Suprapubic skin (tissue), 4 donors: ENCODE data around the gene LRMDA. TPM values are rescaled to one million over a fixed set of nuclear protein-coding genes. Genes with fewer than 3 reads are reported as not detected.

ENCODE experiments used
- DNase-seq, 2 donors: peaks; one replicate each; pipeline ENCODE4 v3.0.0-alpha.2; 2019; ENCODE audit warnings: low spot score in 2 of 2
- H3K27ac ChIP-seq: fragments of 200-600 bp; sonication (generic); one replicate; pipeline ENCODE4 v1.5.1; 2019
- H3K27me3 ChIP-seq: fragments of 200-600 bp; sonication (generic); one replicate; pipeline ENCODE4 v1.5.1; 2019
- H3K36me3 ChIP-seq: fragments of 200-600 bp; sonication (generic); one replicate; pipeline ENCODE4 v1.5.1; 2019
- H3K4me1 ChIP-seq: fragments of 200-600 bp; sonication (generic); one replicate; pipeline ENCODE4 v1.5.1; 2019
- H3K4me3 ChIP-seq: fragments of 200-600 bp; sonication (generic); one replicate; pipeline ENCODE4 v1.5.1; 2019; ENCODE audit warnings: mild to moderate bottlenecking
- H3K9me3 ChIP-seq: fragments of 200-600 bp; sonication (generic); one replicate; pipeline ENCODE4 v1.5.1; 2019
- EP300 ChIP-seq: sonication (generic); formaldehyde crosslinking; IDR thresholded peaks from one replicate; pipeline ENCODE4 v1.6.1; 2017; ENCODE audit warnings: antibody characterized with exemption
- POLR2A ChIP-seq, 2 donors: fragments of 450-650 bp; IDR thresholded peaks; one replicate each; pipeline ENCODE4 v1.6.1; 2017; ENCODE audit warnings: antibody characterized with exemption in 2 of 2, mild to moderate bottlenecking in 2 of 2, moderate library complexity in 2 of 2
- POLR2AphosphoS5 ChIP-seq, 3 donors: sonication (generic); formaldehyde crosslinking; IDR thresholded peaks; one replicate each; pipeline ENCODE4 v1.6.1; 2017; ENCODE audit warnings: antibody characterized with exemption in 3 of 3
- WGBS: methylation state at CpG from one replicate; pipeline ENCODE4 v1.1.5; 2018; 5-methylcytosine and 5-hydroxymethylcytosine counted together
- total RNA-seq, 4 donors: library from RNA; depleted of rRNA; stranded (reverse); fragments of >200 nt; gene quantifications; one replicate each; pipeline ENCODE4 v1.1.0, GENCODE V29; 2016
- TF ChIP-seq, protein P1 (sequence below), 2 donors: fragments of 200-600 bp in 1 of 2; fragments of 450-650 bp in 1 of 2; sonication (generic) in 1 of 2; IDR thresholded peaks; one replicate each; pipeline ENCODE4 v1.5.1; 2016 to 2019; ENCODE audit warnings: antibody characterized with exemption in 2 of 2, mild to moderate bottlenecking in 1 of 2, moderate library complexity in 1 of 2

Gene LRMDA
- total RNA-seq, 4 donors from 2014 or later, result 0.10 to 2.9 (median 1.9) TPM; not detected in 1

DNA sequence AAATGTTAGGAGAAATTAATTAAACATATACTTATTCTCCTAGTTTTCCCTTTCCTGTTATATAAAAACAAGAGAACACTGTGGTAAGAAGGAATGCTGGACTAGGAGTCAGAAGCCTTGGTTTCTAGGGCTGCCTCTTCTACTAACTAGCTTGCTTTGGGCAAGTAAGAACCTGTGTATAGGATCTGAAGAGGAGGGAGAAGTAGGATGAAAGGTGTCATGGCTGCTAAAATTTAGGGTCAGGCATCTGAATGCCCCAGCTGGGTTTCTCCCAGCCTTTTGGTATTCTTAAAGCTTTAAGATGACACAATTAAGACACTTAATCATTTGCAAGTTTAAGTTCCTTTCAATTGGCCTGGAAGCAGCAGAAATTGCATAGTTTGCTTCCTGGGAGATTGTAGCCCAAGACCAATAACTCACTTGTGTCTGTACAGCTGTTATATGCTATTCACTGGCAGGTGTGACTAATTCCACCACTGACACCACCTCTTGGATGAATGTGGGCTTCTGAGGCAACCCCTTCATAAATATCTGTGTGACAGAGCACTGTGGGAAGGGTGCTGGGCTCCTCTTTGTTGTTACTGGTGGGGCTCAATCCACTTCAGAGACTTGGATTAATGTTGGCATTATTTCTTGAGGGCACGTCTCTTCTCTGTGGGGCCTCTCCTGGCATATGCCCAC is 137.2 kb downstream of the LRMDA start:
- Histone ChIP-seq H3K27ac (no peak overlapping the region), H3K4me1 (no peaks in the 10 kb centered on the region), H3K36me3 (no peaks in the 10 kb centered on the region), H3K27me3 (no peaks in the 10 kb centered on the region), H3K4me3 (no peak overlapping the region), H3K9me3 (peaks cover 8% of the 10 kb centered on the region)
- 57% methylated on average over 1 of the region's 1 CpG for WGBS
- no peak for TF ChIP-seq POLR2AphosphoS5 (IDR thresholded peaks at IDR 0.05)
- TF ChIP-seq, protein P1, sequence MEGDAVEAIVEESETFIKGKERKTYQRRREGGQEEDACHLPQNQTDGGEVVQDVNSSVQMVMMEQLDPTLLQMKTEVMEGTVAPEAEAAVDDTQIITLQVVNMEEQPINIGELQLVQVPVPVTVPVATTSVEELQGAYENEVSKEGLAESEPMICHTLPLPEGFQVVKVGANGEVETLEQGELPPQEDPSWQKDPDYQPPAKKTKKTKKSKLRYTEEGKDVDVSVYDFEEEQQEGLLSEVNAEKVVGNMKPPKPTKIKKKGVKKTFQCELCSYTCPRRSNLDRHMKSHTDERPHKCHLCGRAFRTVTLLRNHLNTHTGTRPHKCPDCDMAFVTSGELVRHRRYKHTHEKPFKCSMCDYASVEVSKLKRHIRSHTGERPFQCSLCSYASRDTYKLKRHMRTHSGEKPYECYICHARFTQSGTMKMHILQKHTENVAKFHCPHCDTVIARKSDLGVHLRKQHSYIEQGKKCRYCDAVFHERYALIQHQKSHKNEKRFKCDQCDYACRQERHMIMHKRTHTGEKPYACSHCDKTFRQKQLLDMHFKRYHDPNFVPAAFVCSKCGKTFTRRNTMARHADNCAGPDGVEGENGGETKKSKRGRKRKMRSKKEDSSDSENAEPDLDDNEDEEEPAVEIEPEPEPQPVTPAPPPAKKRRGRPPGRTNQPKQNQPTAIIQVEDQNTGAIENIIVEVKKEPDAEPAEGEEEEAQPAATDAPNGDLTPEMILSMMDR (IDR thresholded peaks at IDR 0.05), result no peak
- no peak for TF ChIP-seq POLR2A (IDR thresholded peaks at IDR 0.05)
- no peak for TF ChIP-seq EP300
- no peak for DNase-seq

DNA sequence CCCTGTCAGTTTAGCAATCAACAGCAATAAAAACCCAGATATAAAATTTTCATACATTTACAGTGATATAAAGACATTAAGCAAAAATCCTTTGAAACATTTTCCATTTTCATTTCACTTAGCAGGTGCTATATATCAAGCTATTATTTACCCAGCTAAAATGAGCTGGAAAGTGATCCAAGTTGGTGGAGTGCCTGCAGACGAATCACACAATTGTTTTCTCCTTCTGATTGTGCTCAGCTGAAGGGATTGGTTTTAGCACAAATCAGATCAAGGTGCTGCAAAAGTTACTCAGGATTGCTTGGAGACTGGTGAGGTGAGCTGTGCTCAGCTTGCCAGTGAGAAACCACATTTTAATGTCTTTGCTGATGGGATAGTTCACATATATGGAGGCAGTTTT is 138.1 kb downstream of the LRMDA start:
- no peak for TF ChIP-seq POLR2A (IDR thresholded peaks at IDR 0.05)
- TF ChIP-seq, protein P1 (IDR thresholded peaks at IDR 0.05), result no peak
- TF ChIP-seq EP300, result no peak
- no peak for TF ChIP-seq POLR2AphosphoS5 (IDR thresholded peaks at IDR 0.05)
- no peak for DNase-seq
- Histone ChIP-seq H3K27me3 (no peaks in the 10 kb centered on the region), H3K4me1 (no peaks in the 10 kb centered on the region), H3K4me3 (no peak overlapping the region), H3K27ac (no peak overlapping the region), H3K9me3 (peaks cover 8% of the 10 kb centered on the region), H3K36me3 (no peaks in the 10 kb centered on the region)
- WGBS, result 33% methylated on average over 1 of the region's 1 CpG

DNA sequence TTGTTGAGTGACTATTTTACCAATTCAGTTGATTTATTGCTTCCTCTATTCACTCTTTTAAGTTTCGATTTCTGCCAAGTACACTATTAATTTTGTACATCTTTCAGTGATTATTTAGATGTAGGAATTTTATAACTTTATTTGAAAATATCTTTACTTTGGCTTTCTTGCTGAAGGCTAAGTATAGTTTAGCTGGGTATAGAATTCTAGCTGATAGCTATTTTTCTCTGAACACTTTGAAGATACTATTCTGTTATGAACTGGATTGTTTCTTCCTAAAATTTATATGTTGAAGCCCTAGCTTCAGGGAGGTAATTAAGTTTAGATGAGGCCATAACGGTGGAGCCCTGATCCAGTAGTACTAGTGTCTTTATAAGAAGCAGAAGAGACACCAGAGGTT is 141.1 kb downstream of the LRMDA start:
- Histone ChIP-seq H3K9me3 (peaks cover 8% of the 10 kb centered on the region), H3K27ac (no peak overlapping the region), H3K4me3 (no peak overlapping the region), H3K27me3 (no peaks in the 10 kb centered on the region), H3K4me1 (no peaks in the 10 kb centered on the region), H3K36me3 (no peaks in the 10 kb centered on the region)
- no peak for DNase-seq
- TF ChIP-seq, protein P1 (IDR thresholded peaks at IDR 0.05), result no peak
- TF ChIP-seq POLR2A (IDR thresholded peaks at IDR 0.05) (no peak), EP300 (no peak), POLR2AphosphoS5 (IDR thresholded peaks at IDR 0.05) (no peak)
- WGBS, result 81% methylated on average over 2 of the region's 2 CpGs

DNA sequence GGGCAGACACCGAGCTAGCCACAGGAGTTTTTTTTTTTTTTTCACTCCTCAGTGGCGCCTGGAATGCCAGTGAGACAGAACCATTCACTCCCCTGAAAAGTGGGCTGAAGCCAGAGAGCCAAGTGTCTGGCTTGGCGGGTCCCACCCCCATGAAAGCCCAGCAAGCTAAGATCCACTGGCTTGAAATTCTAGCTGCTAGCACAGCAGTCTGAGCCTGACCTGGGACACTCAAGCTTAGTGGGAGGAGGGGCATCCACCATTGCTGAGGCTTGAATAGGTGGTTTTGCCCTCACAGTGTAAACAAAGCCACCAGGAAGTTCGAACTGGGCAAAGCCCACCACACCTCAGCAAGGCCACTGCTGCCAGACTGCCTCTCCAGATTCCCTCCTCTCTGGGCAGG is 144.5 kb downstream of the LRMDA start:
- Histone ChIP-seq H3K4me1 (no peaks in the 10 kb centered on the region), H3K27ac (no peak overlapping the region), H3K36me3 (no peaks in the 10 kb centered on the region), H3K4me3 (no peak overlapping the region), H3K27me3 (no peaks in the 10 kb centered on the region), H3K9me3 (peaks cover 8% of the 10 kb centered on the region)
- WGBS, result 74% methylated on average over 3 of the region's 4 CpGs
- DNase-seq, result no peak
- TF ChIP-seq, protein P1 (IDR thresholded peaks at IDR 0.05), result no peak
- no peak for TF ChIP-seq POLR2AphosphoS5 (IDR thresholded peaks at IDR 0.05)
- TF ChIP-seq POLR2A (IDR thresholded peaks at IDR 0.05), result no peak
- TF ChIP-seq EP300, result no peak

DNA sequence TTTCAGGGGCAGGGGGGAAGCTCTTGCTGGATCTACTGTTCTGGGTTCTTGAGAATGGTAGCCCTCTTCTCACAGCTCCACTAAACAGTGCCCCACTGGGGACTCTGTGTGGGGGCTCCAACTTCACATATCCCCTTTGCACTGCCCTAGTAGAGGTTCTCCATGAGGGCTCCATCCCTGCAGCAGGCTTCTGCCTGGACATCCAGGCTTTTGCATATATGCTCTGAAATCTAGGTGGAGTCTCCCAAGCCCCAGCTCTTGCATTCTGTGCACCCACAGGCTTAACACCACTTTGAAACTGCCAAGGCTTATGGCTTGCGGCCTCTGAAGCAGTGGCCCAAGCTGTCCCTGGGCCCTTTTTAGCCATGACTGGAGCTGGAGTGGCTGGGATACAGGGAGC is 150.7 kb downstream of the LRMDA start:
- TF ChIP-seq POLR2AphosphoS5 (IDR thresholded peaks at IDR 0.05) (no peak), POLR2A (IDR thresholded peaks at IDR 0.05) (no peak), EP300 (no peak)
- TF ChIP-seq, protein P1 (IDR thresholded peaks at IDR 0.05), result no peak
- H3K27ac ChIP-seq, result no peak overlapping the region
- no peak overlapping the region for H3K4me3 ChIP-seq
- no peaks in the 10 kb centered on the region for H3K27me3 ChIP-seq
- peaks cover 12% of the 10 kb centered on the region for H3K9me3 ChIP-seq
- no peak for DNase-seq
- H3K4me1 ChIP-seq, result no peaks in the 10 kb centered on the region
- H3K36me3 ChIP-seq, result no peaks in the 10 kb centered on the region
- 100% methylated on average over 1 of the region's 1 CpG for WGBS
